Stimulated activated CD4-positive, alpha-beta T cell treated with anti-CD3 and anti-CD28 coated beads, Interleukin-4, amount 100 ng/mL, for 24 hours (primary cell): ENCODE measurements around the gene DCTN2.
"Not testable (repeated sequence)": the region's sequence is repeated elsewhere in the genome, so short reads cannot be mapped to it uniquely, and the experiment has no call there.

ENCODE experiments used
- DNase-seq: peaks from one replicate; pipeline ENCODE4 v3.0.0-alpha.2; 2020

DCTN2 gene

GRCh38 chr12:57546438-57547287 lies at the start of gene DCTN2:
TSS of gene DCTN2 (minus strand) at chr12:57547192. CDS start at chr12:57547063, 129 bp downstream.
- DNase-seq: peak; percentile 95

- DNase-seq: no peak
These were observed 46.2 kb upstream of the DCTN2 start for GRCh38 chr12:57593187-57593586.

GRCh38 chr12:57592551-57593165 lies 45.7 kb upstream of the DCTN2 start:
- DNase-seq: no peak

GRCh38 chr12:57591782-57592325 lies 44.9 kb upstream of the DCTN2 start:
- no peak for DNase-seq

GRCh38 chr12:57590864-57591781 lies 44.1 kb upstream of the DCTN2 start, which contains the start of gene PIP4K2C:
TSS of gene PIP4K2C (plus strand) at chr12:57591192. CDS start at chr12:57591290, 98 bp downstream.
- peak; percentile 77 for DNase-seq

- no peak for DNase-seq
These were observed 43.5 kb upstream of the DCTN2 start for GRCh38 chr12:57590479-57590863.

GRCh38 chr12:57588951-57589610 lies 42.1 kb upstream of the DCTN2 start:
- DNase-seq: not testable (repeated sequence)

- DNase-seq: no peak
These were observed 39.9 kb upstream of the DCTN2 start for GRCh38 chr12:57586832-57587429.

GRCh38 chr12:57586128-57586527 lies 39.1 kb upstream of the DCTN2 start:
- DNase-seq: no peak

- no peak for DNase-seq
These were observed 38.2 kb upstream of the DCTN2 start for GRCh38 chr12:57585156-57585555.

GRCh38 chr12:57584690-57585089 lies 37.7 kb upstream of the DCTN2 start:
- no peak for DNase-seq

- no peak for DNase-seq
These were observed 37.1 kb upstream of the DCTN2 start for GRCh38 chr12:57584050-57584449.

GRCh38 chr12:57583008-57583831 lies 36.2 kb upstream of the DCTN2 start:
- DNase-seq: peak; percentile 79

- no peak for DNase-seq
These were observed 35.4 kb upstream of the DCTN2 start for GRCh38 chr12:57582440-57582839.

- DNase-seq: no peak
These were observed 34.8 kb upstream of the DCTN2 start for GRCh38 chr12:57581802-57582201.

GRCh38 chr12:57580466-57580795 lies 33.4 kb upstream of the DCTN2 start:
- DNase-seq: no peak

- no peak for DNase-seq
These were observed 32.9 kb upstream of the DCTN2 start for GRCh38 chr12:57579677-57580465.

- DNase-seq: no peak
These were observed 32.0 kb upstream of the DCTN2 start for GRCh38 chr12:57579011-57579410.

- no peak for DNase-seq
These were observed 31.2 kb upstream of the DCTN2 start for GRCh38 chr12:57577981-57578758.
